AG04450 (cell line): ENCODE data around the gene DESI2. TPM values are rescaled to one million over a fixed set of nuclear protein-coding genes. Genes with fewer than 3 reads are reported as not detected.
A peak's percentile ranks its signal among the peaks of the same experiment; 100 is the strongest.

ENCODE experiments used
- CTCF ChIA-PET: fragments of 300-600, 350-600 bp; formaldehyde crosslinking; extraction: SDS; loops from one replicate; lab custom pipeline; 2022; ENCODE audit warnings: antibody characterized with exemption, inconsistent platforms; lab: Charles Lee
- POLR2A ChIA-PET: fragments of 350-600 bp; formaldehyde crosslinking; extraction: SDS; loops from one replicate; lab custom pipeline; 2021; ENCODE audit warnings: antibody characterized with exemption, inconsistent platforms; lab: Yijun Ruan, JAX
- DNase-seq: peaks from one replicate; pipeline ENCODE4 v3.0.0-alpha.2; 2011; ENCODE audit warnings: low read depth, low spot score
- H3K27ac ChIP-seq: one replicate; pipeline ENCODE4 v1.5.1; 2012; ENCODE audit warnings: low read depth, low read length, control low read depth
- H3K27me3 ChIP-seq: one replicate; pipeline ENCODE4 v1.6.0; 2012; ENCODE audit warnings: low read length; ENCODE audit not compliant: control insufficient read depth, insufficient read depth
- H3K4me3 ChIP-seq: 2 replicates; pipeline ENCODE4 v1.5.1; 2011; ENCODE audit warnings: mild to moderate bottlenecking, low read depth, low read length, control low read depth
- H3K9me3 ChIP-seq: 2 replicates; pipeline ENCODE4 v1.5.1; 2012; ENCODE audit warnings: low read length; ENCODE audit not compliant: control insufficient read depth, insufficient read depth
- polyA plus RNA-seq: library from polyadenylated mRNA; depleted of rRNA; stranded (reverse); fragments of >200 nt; gene quantifications from 2 replicates; pipeline ENCODE4 v1.2.3, GENCODE V29; 2011
- TF ChIP-seq, protein P1 (sequence below): IDR thresholded peaks from 2 replicates; pipeline ENCODE4 v1.5.1; 2011; ENCODE audit warnings: low read depth, low read length, control low read depth, inconsistent platforms

Gene DESI2
- polyA plus RNA-seq, 1 experiment = 60.2 TPM

DNA sequence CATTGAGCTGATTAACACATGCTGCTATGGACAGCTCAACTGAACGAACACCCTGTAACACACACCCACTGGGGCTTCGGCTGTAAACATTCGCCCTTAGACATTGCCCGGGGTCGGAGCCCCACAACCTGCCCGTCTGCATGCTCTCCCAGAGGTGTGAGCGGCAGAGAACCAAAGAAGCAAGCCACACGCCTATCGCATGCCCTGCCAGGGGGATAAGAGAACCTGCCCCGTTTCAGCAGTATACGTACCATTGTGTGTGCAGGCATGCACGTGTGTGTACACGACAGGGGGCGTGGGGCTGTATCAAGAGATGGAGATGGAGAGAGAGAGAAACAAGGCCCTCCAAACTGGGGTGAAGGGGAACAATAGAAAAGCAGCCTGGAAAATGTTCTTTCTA is 9.9 kb upstream of the DESI2 start:
- no peak overlapping the region for H3K4me3 ChIP-seq

DNA sequence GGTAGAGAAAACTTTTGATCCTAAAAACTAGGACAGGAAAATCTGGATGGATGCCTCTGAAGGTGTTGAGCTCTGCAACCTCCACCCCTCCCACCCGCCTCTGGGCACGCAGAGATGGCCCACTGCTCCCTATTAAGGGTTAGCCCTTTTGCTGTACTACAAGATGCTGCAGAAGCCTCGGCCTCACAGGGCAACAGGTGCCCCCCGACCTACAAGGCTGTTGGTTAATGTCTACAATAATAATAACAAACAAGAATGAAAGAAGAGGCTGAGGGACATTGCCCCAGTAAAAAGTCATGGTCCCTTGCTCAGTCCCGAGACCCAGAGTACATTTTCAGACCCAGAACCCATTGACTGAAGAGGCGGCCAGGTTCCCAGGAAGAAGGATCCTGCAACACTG is 7.5 kb upstream of the DESI2 start:
- POLR2A ChIA-PET = no interaction called here
- Histone ChIP-seq H3K9me3 (no peaks in the 10 kb centered on the region), H3K4me3 (no peak overlapping the region), H3K27ac (no peak overlapping the region), H3K27me3 (peaks cover 9% of the 10 kb centered on the region)
- TF ChIP-seq, protein P1, sequence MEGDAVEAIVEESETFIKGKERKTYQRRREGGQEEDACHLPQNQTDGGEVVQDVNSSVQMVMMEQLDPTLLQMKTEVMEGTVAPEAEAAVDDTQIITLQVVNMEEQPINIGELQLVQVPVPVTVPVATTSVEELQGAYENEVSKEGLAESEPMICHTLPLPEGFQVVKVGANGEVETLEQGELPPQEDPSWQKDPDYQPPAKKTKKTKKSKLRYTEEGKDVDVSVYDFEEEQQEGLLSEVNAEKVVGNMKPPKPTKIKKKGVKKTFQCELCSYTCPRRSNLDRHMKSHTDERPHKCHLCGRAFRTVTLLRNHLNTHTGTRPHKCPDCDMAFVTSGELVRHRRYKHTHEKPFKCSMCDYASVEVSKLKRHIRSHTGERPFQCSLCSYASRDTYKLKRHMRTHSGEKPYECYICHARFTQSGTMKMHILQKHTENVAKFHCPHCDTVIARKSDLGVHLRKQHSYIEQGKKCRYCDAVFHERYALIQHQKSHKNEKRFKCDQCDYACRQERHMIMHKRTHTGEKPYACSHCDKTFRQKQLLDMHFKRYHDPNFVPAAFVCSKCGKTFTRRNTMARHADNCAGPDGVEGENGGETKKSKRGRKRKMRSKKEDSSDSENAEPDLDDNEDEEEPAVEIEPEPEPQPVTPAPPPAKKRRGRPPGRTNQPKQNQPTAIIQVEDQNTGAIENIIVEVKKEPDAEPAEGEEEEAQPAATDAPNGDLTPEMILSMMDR = no peak
- CTCF ChIA-PET = no interaction called here
- no peak for DNase-seq

More for the DNA sequence above, 9.9 kb upstream of the DESI2 start:
- Histone ChIP-seq H3K9me3 (no peaks in the 10 kb centered on the region), H3K27ac (no peak overlapping the region), H3K27me3 (peaks cover 17% of the 10 kb centered on the region)
- TF ChIP-seq, protein P1 = no peak
- CTCF ChIA-PET = no interaction called here
- DNase-seq = no peak
- POLR2A ChIA-PET = no interaction called here

DNA sequence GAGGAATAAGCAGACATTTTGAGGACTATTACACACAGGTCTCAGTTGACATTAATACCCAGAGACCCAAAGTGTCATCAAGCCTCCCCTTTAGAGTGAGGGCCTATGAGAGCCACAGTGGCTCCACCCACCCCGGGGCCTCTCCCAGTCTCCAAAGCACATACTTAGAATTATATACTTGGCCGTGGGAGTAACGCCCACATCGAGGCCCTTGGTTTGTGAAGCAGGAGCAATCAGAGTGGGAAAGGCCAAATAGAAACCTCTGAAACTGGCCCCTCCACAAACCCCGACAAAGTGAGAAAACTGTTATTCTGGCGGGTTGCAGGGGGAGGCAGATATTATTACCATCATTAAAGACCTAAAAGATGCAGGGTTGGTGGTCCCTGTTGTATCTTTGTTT is 7.0 kb upstream of the DESI2 start:
- no peak for DNase-seq
- CTCF ChIA-PET = no interaction called here
- no peak overlapping the region for H3K4me3 ChIP-seq
- TF ChIP-seq, protein P1 = no peak
- peaks cover 7% of the 10 kb centered on the region for H3K27me3 ChIP-seq
- H3K9me3 ChIP-seq = no peaks in the 10 kb centered on the region
- POLR2A ChIA-PET = no interaction called here
- no peak overlapping the region for H3K27ac ChIP-seq

- DNase-seq = no peak
- H3K27ac ChIP-seq = no peak overlapping the region
- ChIA-PET POLR2A (no interaction called here), CTCF (interaction anchor here (1.2 to 1.3 kb wide), 2 partner anchors 13 to 395 kb away, joined by 4 read pairs; no protein-coding TSS in a partner anchor)
- peaks cover 6% of the 10 kb centered on the region for H3K27me3 ChIP-seq
- H3K9me3 ChIP-seq = no peaks in the 10 kb centered on the region
- TF ChIP-seq, protein P1 = no peak
- H3K4me3 ChIP-seq = no peak overlapping the region
These were observed 5.1 kb upstream of the DESI2 start for GRCh38 chr1:244647819-244648218.

DNA sequence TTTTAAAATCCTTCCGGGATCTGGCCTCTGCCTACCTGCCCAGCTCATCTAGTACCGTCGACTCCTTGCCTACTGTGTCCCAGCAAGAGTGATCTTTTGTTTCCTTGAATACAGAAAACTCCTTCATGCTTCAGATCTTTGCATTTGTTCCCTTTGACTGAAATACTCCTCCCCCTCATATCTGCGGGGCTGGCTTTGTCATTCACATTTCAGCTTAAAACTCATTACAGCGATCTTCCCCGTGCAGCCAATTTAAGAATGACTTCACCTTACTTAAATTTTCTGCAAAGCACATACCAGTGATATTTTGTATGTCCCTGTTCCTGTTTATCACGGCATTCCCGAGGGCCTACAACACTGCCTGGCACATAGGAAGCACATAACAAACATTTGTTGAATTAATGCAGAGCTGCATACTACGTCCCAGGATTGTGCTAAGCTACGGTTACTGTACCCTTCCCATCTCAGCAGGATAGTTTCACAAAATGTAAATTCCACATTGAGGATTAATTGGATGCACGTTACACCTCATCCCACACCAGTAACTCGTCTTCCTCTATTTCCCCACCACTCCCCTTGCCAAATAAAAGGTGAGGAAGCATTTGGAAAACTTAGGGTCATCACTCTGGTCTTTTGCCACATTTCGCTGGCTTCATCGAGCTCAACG is 837 bp upstream of the DESI2 start:
- CTCF ChIA-PET = interaction anchor here (0.5 to 1.4 kb wide), 4 partner anchors 48 to 390 kb away, joined by 3 to 5 read pairs (median 4); no protein-coding TSS in a partner anchor
- no peak overlapping the region for H3K27ac ChIP-seq

More for the DNA sequence above, 837 bp upstream of the DESI2 start:
- Histone ChIP-seq H3K9me3 (no peaks in the 10 kb centered on the region; the same call in 1 of the 2 replicates), H3K27me3 (no peaks in the 10 kb centered on the region), H3K4me3 (peak overlapping the region; percentile 72)
- no peak for DNase-seq
- TF ChIP-seq, protein P1 = no peak
- POLR2A ChIA-PET = interaction anchor here (0.6 kb wide), 2 partner anchors 28 to 981 kb away, joined by 3 read pairs; no protein-coding TSS in a partner anchor
